Parathyroid adenoma (tissue), 2 donors: ENCODE results near the gene PRKCA.

Source experiments
- H2AFZ ChIP-seq: fragments of 300-600 bp; sonication (generic); one replicate; pipeline ENCODE4 v1.7.0; 2017; ENCODE audit warnings: antibody characterized with exemption, mild to moderate bottlenecking
- H3K27ac ChIP-seq: fragments of 300-600 bp; sonication (generic); one replicate; pipeline ENCODE4 v1.7.0; 2017
- H3K27me3 ChIP-seq: fragments of 300-600 bp; sonication (generic); one replicate; pipeline ENCODE4 v1.7.0; 2017; ENCODE audit warnings: low read length; ENCODE audit not compliant: control insufficient read depth, insufficient read depth
- H3K36me3 ChIP-seq: fragments of 300-600 bp; sonication (generic); one replicate; pipeline ENCODE4 v1.7.0; 2017; ENCODE audit warnings: low read length; ENCODE audit not compliant: control insufficient read depth, insufficient read depth
- H3K4me1 ChIP-seq: fragments of 300-600 bp; sonication (generic); one replicate; pipeline ENCODE4 v1.7.0; 2017; ENCODE audit warnings: control low read depth
- H3K4me2 ChIP-seq: fragments of 300-600 bp; sonication (generic); one replicate; pipeline ENCODE4 v1.7.0; 2017; ENCODE audit warnings: low read length
- H3K4me3 ChIP-seq: fragments of 300-600 bp; sonication (generic); one replicate; pipeline ENCODE4 v1.7.0; 2017; ENCODE audit warnings: low read depth, low read length
- H3K79me2 ChIP-seq: fragments of 300-600 bp; sonication (generic); one replicate; pipeline ENCODE4 v1.7.0; 2017; ENCODE audit warnings: control low read depth
- H3K9ac ChIP-seq: fragments of 300-600 bp; sonication (generic); one replicate; pipeline ENCODE4 v1.7.0; 2017; ENCODE audit warnings: mild to moderate bottlenecking
- H3K9me3 ChIP-seq: fragments of 300-600 bp; sonication (generic); one replicate; pipeline ENCODE4 v1.7.0; 2017; ENCODE audit warnings: low read length; ENCODE audit not compliant: control insufficient read depth
- CTCF ChIP-seq: fragments of 300-600 bp; sonication (generic); IDR thresholded peaks from one replicate; pipeline ENCODE4 v1.7.0; 2017; ENCODE audit warnings: antibody characterized with exemption, mild to moderate bottlenecking
- donor health status: primary hyperparathyroidism.

PRKCA gene

GRCh38 chr17:66480243-66480642, 177.8 kb downstream of the PRKCA start:
- TF ChIP-seq CTCF: no peak
- H3K79me2 ChIP-seq: no peaks in the 10 kb centered on the region

GRCh38 chr17:66480802-66481201, 178.4 kb downstream of the PRKCA start:
- H3K27ac ChIP-seq: no peak overlapping the region
- no peak overlapping the region for H3K4me2 ChIP-seq
- H3K79me2 ChIP-seq: no peaks in the 10 kb centered on the region
- TF ChIP-seq CTCF: no peak
- no peak overlapping the region for H3K4me3 ChIP-seq
- no peak overlapping the region for H2AFZ ChIP-seq
- no peaks in the 10 kb centered on the region for H3K27me3 ChIP-seq
- no peaks in the 10 kb centered on the region for H3K36me3 ChIP-seq
- H3K9me3 ChIP-seq: no peaks in the 10 kb centered on the region
- no peak overlapping the region for H3K9ac ChIP-seq
- H3K4me1 ChIP-seq: no peaks in the 10 kb centered on the region

More at GRCh38 chr17:66480243-66480642, 177.8 kb downstream of the PRKCA start:
- Histone ChIP-seq H3K4me1 (no peaks in the 10 kb centered on the region), H3K4me3 (no peak overlapping the region), H3K27ac (no peak overlapping the region), H3K36me3 (no peaks in the 10 kb centered on the region), H3K9me3 (no peaks in the 10 kb centered on the region), H3K4me2 (no peak overlapping the region), H2AFZ (no peak overlapping the region), H3K9ac (no peak overlapping the region), H3K27me3 (no peaks in the 10 kb centered on the region)

- H3K4me2 ChIP-seq: no peak overlapping the region
- no peaks in the 10 kb centered on the region for H3K36me3 ChIP-seq
- no peaks in the 10 kb centered on the region for H3K9me3 ChIP-seq
- H3K4me1 ChIP-seq: no peaks in the 10 kb centered on the region
- no peak overlapping the region for H2AFZ ChIP-seq
- no peaks in the 10 kb centered on the region for H3K27me3 ChIP-seq
- H3K27ac ChIP-seq: no peak overlapping the region
- H3K79me2 ChIP-seq: no peaks in the 10 kb centered on the region
- H3K4me3 ChIP-seq: no peak overlapping the region
- no peak for TF ChIP-seq CTCF
- H3K9ac ChIP-seq: no peak overlapping the region
These were observed 178.9 kb downstream of the PRKCA start for GRCh38 chr17:66481271-66481670.

- Histone ChIP-seq H3K27ac (no peak overlapping the region), H2AFZ (no peak overlapping the region), H3K4me2 (no peak overlapping the region), H3K4me3 (no peak overlapping the region), H3K79me2 (no peaks in the 10 kb centered on the region), H3K4me1 (no peaks in the 10 kb centered on the region), H3K9ac (no peak overlapping the region), H3K36me3 (no peaks in the 10 kb centered on the region), H3K9me3 (no peaks in the 10 kb centered on the region), H3K27me3 (no peaks in the 10 kb centered on the region)
- TF ChIP-seq CTCF: no peak
These were observed 181.5 kb downstream of the PRKCA start for GRCh38 chr17:66483906-66484305.

GRCh38 chr17:66485309-66485947, 183.0 kb downstream of the PRKCA start:
- TF ChIP-seq CTCF: no peak
- Histone ChIP-seq H3K27ac (no peak overlapping the region), H3K9ac (no peak overlapping the region), H3K4me1 (no peaks in the 10 kb centered on the region), H3K36me3 (no peaks in the 10 kb centered on the region), H3K4me2 (no peak overlapping the region), H3K4me3 (no peak overlapping the region), H3K27me3 (no peaks in the 10 kb centered on the region), H3K9me3 (no peaks in the 10 kb centered on the region), H3K79me2 (no peaks in the 10 kb centered on the region), H2AFZ (no peak overlapping the region)
